Memory B cell (primary cell): ENCODE data around the gene TSPAN18.

Experiments
- ATAC-seq: fragments of 150-1000 bp; cut with Tn5 transposase; 2 replicates; pipeline ENCODE4 v1.10.0; 2021; ENCODE audit warnings: low read depth, mild to moderate bottlenecking, moderate library complexity
- DNase-seq, 2 donors: peaks; one replicate each; pipeline ENCODE4 v3.0.0; 2022; ENCODE audit warnings: low spot score in 2 of 2
- H3K27ac Mint-ChIP-seq: one replicate; pipeline ENCODE4 v1.8.0; 2022; ENCODE audit warnings: mild to moderate bottlenecking, moderate library complexity, mixed read lengths
- H3K27me3 Mint-ChIP-seq: one replicate; pipeline ENCODE4 v1.8.0; 2022; ENCODE audit warnings: mixed read lengths
- H3K36me3 Mint-ChIP-seq: one replicate; pipeline ENCODE4 v1.8.0; 2022; ENCODE audit warnings: mild to moderate bottlenecking, mixed read lengths
- H3K4me1 Mint-ChIP-seq: one replicate; pipeline ENCODE4 v1.8.0; 2022; ENCODE audit warnings: mixed read lengths
- H3K4me3 Mint-ChIP-seq: one replicate; pipeline ENCODE4 v1.8.0; 2022; ENCODE audit warnings: mild to moderate bottlenecking, moderate library complexity, mixed read lengths
- H3K9me3 Mint-ChIP-seq: one replicate; pipeline ENCODE4 v1.8.0; 2022; ENCODE audit warnings: mixed read lengths

The TSPAN18 gene

GRCh38 chr11:44701276-44701675 lies 25.5 kb upstream of the TSPAN18 start:
- Mint-ChIP-seq H3K27me3 (peaks cover 33% of the 10 kb centered on the region), H3K4me1 (no peaks in the 10 kb centered on the region), H3K27ac (no peak overlapping the region), H3K4me3 (no peak overlapping the region), H3K9me3 (no peaks in the 10 kb centered on the region), H3K36me3 (no peaks in the 10 kb centered on the region)
- no peak for ATAC-seq
- no peak for DNase-seq

- DNase-seq, result no peak
- no peaks in the 10 kb centered on the region for H3K36me3 Mint-ChIP-seq
- no peaks in the 10 kb centered on the region for H3K4me1 Mint-ChIP-seq
- peaks cover 32% of the 10 kb centered on the region for H3K27me3 Mint-ChIP-seq
- no peak overlapping the region for H3K27ac Mint-ChIP-seq
- no peak for ATAC-seq
- no peak overlapping the region for H3K4me3 Mint-ChIP-seq
- H3K9me3 Mint-ChIP-seq, result no peaks in the 10 kb centered on the region
These were observed 23.9 kb upstream of the TSPAN18 start for GRCh38 chr11:44702889-44703288.

GRCh38 chr11:44707094-44707493 lies 19.7 kb upstream of the TSPAN18 start:
- Mint-ChIP-seq H3K4me3 (no peak overlapping the region), H3K9me3 (peaks cover 6% of the 10 kb centered on the region), H3K36me3 (peaks cover 4% of the 10 kb centered on the region), H3K27ac (no peak overlapping the region), H3K4me1 (no peaks in the 10 kb centered on the region), H3K27me3 (peaks cover 22% of the 10 kb centered on the region)
- no peak for DNase-seq
- ATAC-seq, result no peak

- H3K4me1 Mint-ChIP-seq, result no peaks in the 10 kb centered on the region
- no peak for DNase-seq
- no peak for ATAC-seq
- peaks cover 4% of the 10 kb centered on the region for H3K36me3 Mint-ChIP-seq
- H3K9me3 Mint-ChIP-seq, result peaks cover 6% of the 10 kb centered on the region
- peaks cover 15% of the 10 kb centered on the region for H3K27me3 Mint-ChIP-seq
- H3K4me3 Mint-ChIP-seq, result no peak overlapping the region
- no peak overlapping the region for H3K27ac Mint-ChIP-seq
These were observed 18.8 kb upstream of the TSPAN18 start for GRCh38 chr11:44708009-44708408.

GRCh38 chr11:44708523-44709280 lies 18.1 kb upstream of the TSPAN18 start:
- no peak overlapping the region for H3K4me3 Mint-ChIP-seq
- no peak for ATAC-seq
- H3K9me3 Mint-ChIP-seq, result peaks cover 6% of the 10 kb centered on the region
- peaks cover 15% of the 10 kb centered on the region for H3K27me3 Mint-ChIP-seq
- H3K36me3 Mint-ChIP-seq, result peaks cover 4% of the 10 kb centered on the region
- DNase-seq, result no peak
- H3K4me1 Mint-ChIP-seq, result no peaks in the 10 kb centered on the region
- no peak overlapping the region for H3K27ac Mint-ChIP-seq

GRCh38 chr11:44709281-44709562 lies 17.5 kb upstream of the TSPAN18 start:
- H3K27me3 Mint-ChIP-seq, result peaks cover 18% of the 10 kb centered on the region
- no peaks in the 10 kb centered on the region for H3K4me1 Mint-ChIP-seq
- no peak for ATAC-seq
- H3K27ac Mint-ChIP-seq, result no peak overlapping the region
- H3K9me3 Mint-ChIP-seq, result peaks cover 8% of the 10 kb centered on the region
- no peak overlapping the region for H3K4me3 Mint-ChIP-seq
- DNase-seq, result no peak
- H3K36me3 Mint-ChIP-seq, result peaks cover 4% of the 10 kb centered on the region

GRCh38 chr11:44709966-44710365 lies 16.8 kb upstream of the TSPAN18 start:
- Mint-ChIP-seq H3K4me1 (no peaks in the 10 kb centered on the region), H3K27me3 (peaks cover 22% of the 10 kb centered on the region), H3K27ac (no peak overlapping the region), H3K9me3 (peaks cover 13% of the 10 kb centered on the region), H3K4me3 (no peak overlapping the region), H3K36me3 (peaks cover 4% of the 10 kb centered on the region)
- ATAC-seq (no peak), DNase-seq (no peak)

GRCh38 chr11:44711113-44711786 lies 15.5 kb upstream of the TSPAN18 start:
- Mint-ChIP-seq H3K36me3 (peaks cover 4% of the 10 kb centered on the region), H3K4me3 (no peak overlapping the region), H3K4me1 (no peaks in the 10 kb centered on the region), H3K27ac (no peak overlapping the region), H3K9me3 (peaks cover 13% of the 10 kb centered on the region), H3K27me3 (peaks cover 21% of the 10 kb centered on the region)
- ATAC-seq (no peak), DNase-seq (no peak)

GRCh38 chr11:44711787-44712608 lies 14.8 kb upstream of the TSPAN18 start:
- Mint-ChIP-seq H3K4me1 (no peaks in the 10 kb centered on the region), H3K9me3 (peaks cover 13% of the 10 kb centered on the region), H3K27me3 (peaks cover 21% of the 10 kb centered on the region), H3K4me3 (no peak overlapping the region), H3K36me3 (peaks cover 4% of the 10 kb centered on the region), H3K27ac (no peak overlapping the region)
- ATAC-seq (no peak), DNase-seq (no peak)

GRCh38 chr11:44713022-44713421 lies 13.7 kb upstream of the TSPAN18 start:
- Mint-ChIP-seq H3K36me3 (peaks cover 4% of the 10 kb centered on the region), H3K27ac (no peak overlapping the region), H3K4me3 (no peak overlapping the region), H3K9me3 (peaks cover 13% of the 10 kb centered on the region), H3K27me3 (peaks cover 21% of the 10 kb centered on the region), H3K4me1 (no peaks in the 10 kb centered on the region)
- DNase-seq (no peak), ATAC-seq (no peak)

GRCh38 chr11:44716256-44716655 lies 10.5 kb upstream of the TSPAN18 start:
- ATAC-seq (no peak), DNase-seq (no peak)
- Mint-ChIP-seq H3K36me3 (no peaks in the 10 kb centered on the region), H3K4me1 (no peaks in the 10 kb centered on the region), H3K27ac (no peak overlapping the region), H3K9me3 (peaks cover 7% of the 10 kb centered on the region), H3K27me3 (peaks cover 15% of the 10 kb centered on the region), H3K4me3 (no peak overlapping the region)

- no peak overlapping the region for H3K4me3 Mint-ChIP-seq
- peaks cover 7% of the 10 kb centered on the region for H3K9me3 Mint-ChIP-seq
- H3K4me1 Mint-ChIP-seq, result no peaks in the 10 kb centered on the region
- DNase-seq, result no peak
- peaks cover 12% of the 10 kb centered on the region for H3K27me3 Mint-ChIP-seq
- H3K36me3 Mint-ChIP-seq, result no peaks in the 10 kb centered on the region
- no peak for ATAC-seq
- H3K27ac Mint-ChIP-seq, result no peak overlapping the region
These were observed 8.7 kb upstream of the TSPAN18 start for GRCh38 chr11:44718057-44718456.

GRCh38 chr11:44718612-44719390 lies 8.0 kb upstream of the TSPAN18 start:
- Mint-ChIP-seq H3K36me3 (no peaks in the 10 kb centered on the region), H3K4me3 (no peak overlapping the region), H3K4me1 (peaks cover 2% of the 10 kb centered on the region), H3K27ac (no peak overlapping the region), H3K9me3 (peaks cover 6% of the 10 kb centered on the region), H3K27me3 (peaks cover 11% of the 10 kb centered on the region)
- DNase-seq (no peak), ATAC-seq (no peak)
